Activated CD4-positive, alpha-beta T cell treated with anti-CD3 and anti-CD28 coated beads, Interleukin-2, Interleukin-4, amounts not matched to agents 100 ng/mL and 50 ng/mL, durations not matched to agents 16 hours and 8 hours (primary cell): ENCODE measurements around the gene SMAD2.

Experiments
- DNase-seq: peaks from one replicate; pipeline ENCODE4 v3.0.0-alpha.2; 2020; ENCODE audit warnings: low spot score

The SMAD2 gene

DNA sequence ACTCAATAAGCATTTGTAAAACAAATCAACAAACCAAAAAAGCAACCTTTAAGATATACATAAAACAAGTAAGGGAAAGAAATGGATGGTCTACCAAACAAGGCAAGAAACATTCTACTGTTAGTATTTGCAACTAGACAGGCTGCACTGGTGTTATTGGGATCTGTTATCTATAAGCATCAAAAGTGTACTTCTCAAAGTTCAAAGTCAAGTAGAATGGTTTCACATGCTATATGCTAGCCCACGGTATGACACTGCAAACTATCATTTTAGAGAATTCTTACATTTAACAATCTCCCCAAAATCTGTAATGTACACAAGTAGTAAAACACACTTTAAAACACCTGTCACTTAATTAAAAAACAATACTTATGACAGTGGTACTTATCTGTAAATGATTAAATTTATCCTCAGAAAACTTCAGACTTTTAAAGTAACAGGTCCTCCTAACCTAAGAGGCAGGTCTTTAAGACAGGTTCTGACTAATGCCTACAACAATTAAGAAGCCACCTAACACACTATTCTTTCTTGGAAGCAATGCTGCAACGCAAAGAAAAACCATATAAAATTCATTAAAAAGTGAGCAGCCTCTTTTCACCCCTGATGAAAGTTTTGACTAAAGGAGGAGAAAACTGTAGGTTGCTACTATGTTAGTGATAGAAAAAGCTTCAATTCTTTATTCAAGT is 34.8 kb downstream of the SMAD2 start:
- DNase-seq, result no peak

DNA sequence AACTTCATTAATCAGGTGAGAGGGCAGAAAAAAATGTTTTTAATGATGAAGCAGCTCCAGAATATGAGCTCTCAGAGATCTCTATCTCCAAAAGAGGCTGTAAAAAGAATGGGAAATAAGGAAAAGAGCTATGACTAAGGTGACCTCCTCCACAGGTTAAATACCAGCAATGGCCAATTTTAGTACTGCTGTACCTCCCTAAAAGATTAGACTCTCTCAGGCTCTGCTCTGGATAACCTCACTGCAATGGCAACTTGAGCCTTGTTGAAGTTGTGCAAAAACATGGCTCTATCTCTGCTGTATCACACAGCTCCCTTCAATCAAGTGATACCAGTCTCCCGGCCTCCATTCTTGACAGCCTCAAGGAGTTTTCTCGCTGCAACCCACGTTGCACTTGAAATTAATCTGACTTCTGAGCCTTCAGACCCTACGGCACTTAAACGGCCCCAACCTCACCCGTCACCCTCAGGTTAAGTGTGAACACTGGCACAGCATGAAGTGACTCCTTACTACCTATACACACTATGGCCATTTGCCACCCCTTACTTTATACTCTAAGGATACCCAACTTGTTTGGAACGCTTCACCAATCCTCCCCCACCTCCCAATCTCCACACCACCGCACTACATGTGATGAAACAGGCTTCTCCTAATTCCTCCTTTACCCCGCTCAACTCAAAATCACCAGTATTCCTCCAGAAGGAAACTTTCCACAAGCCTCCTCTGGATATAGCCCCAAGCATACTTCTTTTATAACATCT is 36.3 kb downstream of the SMAD2 start:
- no peak for DNase-seq

DNA sequence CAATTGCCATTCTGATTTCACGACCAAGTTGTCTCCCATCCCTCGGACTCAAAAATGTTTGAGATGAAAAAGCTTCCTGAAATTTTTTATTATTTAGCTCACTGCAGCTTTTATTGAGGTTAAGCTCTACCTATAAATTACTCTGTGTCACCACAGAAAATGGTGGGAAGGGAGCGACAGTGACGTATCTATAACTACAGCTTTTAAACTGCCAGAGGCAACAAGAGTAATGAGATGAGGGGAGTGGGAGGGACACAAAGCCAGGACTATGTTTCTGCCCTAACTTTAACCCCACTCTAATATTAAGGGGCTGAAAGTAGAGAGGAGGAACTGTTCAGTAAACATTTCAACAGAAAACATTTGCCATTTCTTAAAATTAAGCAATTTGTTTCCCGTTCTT is 37.4 kb downstream of the SMAD2 start:
- no peak for DNase-seq

GRCh38 chr18:47888156-47888555 is 42.3 kb downstream of the SMAD2 start:
- DNase-seq, result no peak

- DNase-seq, result no peak
Observed at GRCh38 chr18:47887227-47887626, 43.2 kb downstream of the SMAD2 start.

GRCh38 chr18:47883771-47884413 is 46.6 kb downstream of the SMAD2 start:
- DNase-seq, result no peak

- DNase-seq, result no peak
Observed at GRCh38 chr18:47882641-47883040, 47.8 kb downstream of the SMAD2 start.

DNA sequence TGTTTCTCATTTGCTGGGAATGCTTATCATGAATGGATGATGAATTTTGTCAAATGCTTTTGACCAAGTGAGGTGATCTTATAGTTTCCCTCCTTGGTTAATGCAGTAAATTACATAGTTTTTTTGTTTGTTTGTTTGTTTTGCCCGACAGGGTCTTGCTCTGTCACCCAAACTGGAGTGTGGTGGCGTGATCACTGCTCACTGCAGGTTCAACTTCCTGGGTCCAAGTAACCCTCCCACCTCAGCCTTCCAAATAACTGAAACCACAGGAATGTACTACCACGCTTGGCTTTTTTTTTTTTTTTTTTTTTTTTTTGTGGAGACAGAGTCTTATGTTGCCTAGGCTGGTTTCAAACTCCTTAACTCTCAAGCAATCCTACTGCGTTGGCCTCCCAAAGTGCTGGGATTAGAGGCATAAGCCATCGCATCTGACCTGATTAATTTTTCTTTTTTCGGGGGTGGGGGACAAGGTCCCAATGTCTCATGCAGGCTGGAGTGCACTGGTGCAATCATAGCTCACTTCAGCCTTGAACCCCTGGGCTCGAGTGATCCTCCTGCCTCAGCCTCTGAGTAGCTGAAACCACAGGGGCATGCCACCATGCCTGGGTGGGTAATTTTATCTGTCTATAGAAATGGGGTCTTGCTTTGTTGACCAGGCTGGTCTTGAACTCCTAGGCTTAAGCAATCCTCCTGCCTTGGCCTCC is 48.6 kb downstream of the SMAD2 start:
- no peak for DNase-seq

DNA sequence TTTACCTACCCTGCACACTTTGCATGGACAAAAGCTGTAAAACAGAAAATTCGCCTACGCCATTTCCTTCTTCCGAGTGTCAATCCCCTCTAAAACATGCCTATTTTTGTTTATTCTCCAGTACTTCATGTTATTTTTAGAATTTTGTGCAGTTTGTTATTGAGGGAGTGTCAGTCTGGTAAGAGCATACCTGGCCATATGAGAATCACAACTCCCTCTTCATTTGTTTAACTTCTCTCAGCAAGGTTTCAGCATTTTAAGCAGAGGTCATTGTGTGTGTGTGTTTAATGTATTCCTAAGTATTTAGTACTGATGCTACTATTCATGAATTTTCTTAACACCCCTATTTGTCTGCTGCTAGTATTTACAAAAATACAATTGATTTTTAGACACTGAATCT is 49.4 kb downstream of the SMAD2 start:
- DNase-seq, result no peak

DNA sequence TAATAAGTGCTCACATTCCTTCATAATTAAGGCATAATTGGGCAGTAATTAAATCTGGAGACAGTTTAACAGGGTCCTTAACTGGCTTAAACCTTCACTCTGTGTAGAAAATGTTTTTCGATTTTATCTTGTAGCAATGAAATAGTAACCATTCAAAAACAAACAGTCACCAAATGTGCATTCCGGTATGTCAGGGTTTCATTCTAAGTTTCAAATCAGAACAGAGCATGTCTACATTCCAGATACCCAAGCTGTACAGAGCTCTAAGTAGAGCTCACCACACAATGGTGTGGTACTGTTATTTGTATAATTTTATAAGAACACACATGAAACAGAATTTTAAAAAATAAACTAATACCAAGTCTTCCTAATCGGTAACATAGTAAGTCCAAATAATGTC is 52.6 kb downstream of the SMAD2 start:
- DNase-seq, result no peak

- DNase-seq, result no peak
Observed at GRCh38 chr18:47876813-47877212, 53.6 kb downstream of the SMAD2 start.

DNA sequence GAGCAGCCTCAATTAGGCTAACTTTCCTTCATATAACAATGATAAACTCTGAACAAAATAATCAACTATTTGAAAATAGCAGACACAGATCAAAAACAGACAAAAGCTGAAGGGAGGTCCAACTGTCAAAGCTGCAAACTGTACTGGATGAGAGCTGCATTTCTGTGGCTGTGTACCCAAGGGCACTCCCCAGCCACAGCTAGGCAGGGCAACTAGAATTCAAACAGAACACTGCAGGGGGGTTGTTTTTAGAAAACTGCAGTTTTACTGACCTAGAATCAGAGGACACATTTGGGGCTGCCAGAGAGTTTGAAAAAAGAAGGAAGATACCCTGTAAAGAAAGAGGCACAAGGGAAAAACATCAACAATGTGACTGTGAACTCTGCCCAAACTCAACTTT is 56.8 kb downstream of the SMAD2 start:
- no peak for DNase-seq

GRCh38 chr18:47872426-47872825 is 58.0 kb downstream of the SMAD2 start:
- DNase-seq, result no peak

DNA sequence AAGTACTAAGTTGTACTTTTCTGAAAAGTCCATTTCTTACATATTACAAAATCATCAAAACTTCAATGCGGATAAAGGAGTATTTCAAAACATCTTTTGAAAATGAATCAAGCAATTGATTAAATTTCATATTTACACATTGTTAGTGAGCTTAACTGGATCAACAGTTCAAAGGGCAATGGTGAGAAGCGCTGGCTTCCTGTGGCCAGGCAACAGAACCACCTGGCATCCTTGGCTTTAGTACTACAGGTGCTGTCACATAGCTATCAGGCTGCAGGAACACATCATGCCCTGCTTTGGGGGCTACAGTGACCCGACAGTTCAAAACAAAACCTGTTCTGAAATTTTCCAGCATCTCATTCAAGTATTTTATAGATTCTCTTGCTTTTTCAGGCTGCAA is 59.2 kb downstream of the SMAD2 start:
- DNase-seq, result no peak

DNA sequence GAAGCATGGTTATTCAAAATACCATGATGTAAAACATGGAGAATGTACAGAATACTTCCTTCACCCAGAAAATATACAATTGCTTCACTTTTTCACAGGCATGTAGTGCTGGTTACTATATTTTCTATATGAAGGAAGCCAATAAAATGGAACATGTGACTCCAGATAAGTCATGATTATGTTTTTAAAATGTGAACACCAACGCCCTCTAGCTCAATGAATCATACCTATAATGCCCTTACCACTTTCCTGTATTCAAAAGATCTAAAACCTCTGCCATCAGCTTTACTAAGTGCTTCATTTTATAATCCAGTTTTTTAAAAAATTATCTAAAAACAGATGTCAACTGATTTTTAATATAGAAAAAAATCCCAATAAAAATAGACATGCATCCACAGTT is 59.9 kb downstream of the SMAD2 start:
- no peak for DNase-seq

GRCh38 chr18:47868744-47869143 is 61.7 kb downstream of the SMAD2 start:
- no peak for DNase-seq

DNA sequence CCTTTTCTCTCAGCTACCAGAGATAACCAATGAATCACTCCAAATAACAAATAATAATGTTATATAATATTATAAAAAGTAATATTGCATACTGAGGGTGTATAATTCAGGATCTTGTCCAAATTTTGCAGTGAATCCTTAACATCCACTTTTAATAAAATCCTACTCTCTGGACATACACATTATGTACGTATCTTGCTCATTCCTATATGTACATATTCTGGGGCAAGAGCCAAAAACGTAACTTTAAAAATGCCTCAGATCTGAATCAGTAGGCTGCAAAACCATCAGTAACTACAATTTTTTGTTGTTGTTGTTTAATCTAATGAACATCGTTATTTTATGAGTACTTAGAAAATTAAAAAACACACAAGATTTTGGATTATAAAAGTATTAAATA is 65.3 kb downstream of the SMAD2 start:
- no peak for DNase-seq

DNA sequence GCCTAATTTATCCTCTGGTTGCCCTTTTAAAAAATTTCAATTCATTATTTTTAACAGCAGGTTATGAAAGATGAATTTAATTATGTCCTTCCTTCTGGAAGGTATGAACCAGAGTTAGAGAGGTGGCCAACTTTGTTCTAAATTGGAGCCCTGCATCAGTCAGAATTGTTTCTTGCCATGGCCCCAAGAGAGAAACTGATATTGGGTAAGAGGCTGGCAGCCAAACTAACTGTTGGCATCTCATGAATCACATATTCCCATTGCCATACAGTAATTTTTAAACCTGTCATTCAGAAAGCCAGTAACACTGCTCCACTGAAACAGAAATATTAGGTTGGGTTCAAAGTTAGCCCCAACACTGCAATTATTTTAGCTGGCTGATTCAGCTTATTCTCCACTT is 67.4 kb downstream of the SMAD2 start:
- no peak for DNase-seq

DNA sequence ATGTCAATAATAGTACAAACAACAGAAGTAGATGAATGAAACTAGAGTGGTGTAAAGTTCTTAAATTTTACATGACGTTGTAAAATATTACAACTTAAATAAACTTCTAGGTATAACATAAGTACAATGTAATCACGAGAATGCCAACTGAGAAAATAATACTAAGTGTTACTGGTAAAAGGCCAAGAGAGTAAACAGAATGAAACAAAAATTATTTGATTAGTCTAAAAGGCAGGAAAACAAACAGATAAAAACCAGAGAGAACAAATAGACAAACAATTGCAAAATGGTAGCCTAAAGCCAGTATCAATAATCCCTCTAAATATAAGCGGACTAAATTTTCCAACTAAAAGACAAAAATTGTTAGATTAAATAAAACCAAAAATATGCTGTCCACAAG is 71.9 kb downstream of the SMAD2 start:
- no peak for DNase-seq

DNA sequence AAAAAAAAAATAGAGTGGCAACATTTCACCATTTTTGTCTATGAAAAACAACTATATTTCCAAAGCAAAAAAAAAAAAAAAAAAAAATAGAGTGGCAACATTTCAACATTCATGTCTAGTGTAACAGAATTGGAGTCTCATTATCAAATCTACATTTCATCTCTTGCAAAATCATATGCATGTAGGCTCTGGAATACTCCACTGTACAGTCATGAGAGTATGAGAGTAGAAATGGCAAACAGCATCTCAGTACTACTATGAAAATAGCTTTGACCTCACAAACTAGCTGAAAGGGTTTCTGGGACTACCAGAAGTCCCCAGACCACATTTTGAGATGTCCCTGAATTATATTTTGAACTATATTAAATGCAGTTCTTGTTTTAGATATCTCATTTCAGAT is 82.8 kb downstream of the SMAD2 start:
- DNase-seq, result no peak

DNA sequence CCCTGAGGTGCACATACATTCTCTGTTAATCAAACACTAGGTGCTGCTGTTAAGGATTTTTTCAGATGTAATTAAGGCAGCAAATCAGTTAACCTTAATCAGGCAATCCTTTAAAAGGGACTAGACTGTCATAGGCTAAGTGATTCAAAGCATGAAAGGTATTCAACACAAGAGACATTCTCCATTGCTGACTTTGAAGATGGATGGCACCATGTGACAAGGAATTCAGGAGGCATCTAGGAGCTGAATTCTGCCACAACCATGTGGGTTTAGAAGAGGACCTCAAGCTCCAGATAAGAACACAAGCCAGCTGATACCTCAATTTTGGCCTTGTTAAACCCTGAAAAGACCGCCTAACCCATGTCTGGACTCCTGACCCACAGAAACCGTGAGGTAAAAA is 84.0 kb downstream of the SMAD2 start:
- DNase-seq, result no peak

- DNase-seq, result no peak
Observed at GRCh38 chr18:47844828-47845498, 85.5 kb downstream of the SMAD2 start.
